ENCODE results near the gene CBX5. TPM values are rescaled to one million over a fixed set of nuclear protein-coding genes. Genes with fewer than 3 reads are reported as not detected.
A peak's percentile ranks its signal among the peaks of the same experiment; 100 is the strongest.

CBX5 gene
- total and polyA plus RNA-seq, 10 of the 15 experiments (the other 5 are each of a cell fraction or from before 2014, with no cell fraction given) = 46.7 to 138 (median 74.6) TPM

DNA sequence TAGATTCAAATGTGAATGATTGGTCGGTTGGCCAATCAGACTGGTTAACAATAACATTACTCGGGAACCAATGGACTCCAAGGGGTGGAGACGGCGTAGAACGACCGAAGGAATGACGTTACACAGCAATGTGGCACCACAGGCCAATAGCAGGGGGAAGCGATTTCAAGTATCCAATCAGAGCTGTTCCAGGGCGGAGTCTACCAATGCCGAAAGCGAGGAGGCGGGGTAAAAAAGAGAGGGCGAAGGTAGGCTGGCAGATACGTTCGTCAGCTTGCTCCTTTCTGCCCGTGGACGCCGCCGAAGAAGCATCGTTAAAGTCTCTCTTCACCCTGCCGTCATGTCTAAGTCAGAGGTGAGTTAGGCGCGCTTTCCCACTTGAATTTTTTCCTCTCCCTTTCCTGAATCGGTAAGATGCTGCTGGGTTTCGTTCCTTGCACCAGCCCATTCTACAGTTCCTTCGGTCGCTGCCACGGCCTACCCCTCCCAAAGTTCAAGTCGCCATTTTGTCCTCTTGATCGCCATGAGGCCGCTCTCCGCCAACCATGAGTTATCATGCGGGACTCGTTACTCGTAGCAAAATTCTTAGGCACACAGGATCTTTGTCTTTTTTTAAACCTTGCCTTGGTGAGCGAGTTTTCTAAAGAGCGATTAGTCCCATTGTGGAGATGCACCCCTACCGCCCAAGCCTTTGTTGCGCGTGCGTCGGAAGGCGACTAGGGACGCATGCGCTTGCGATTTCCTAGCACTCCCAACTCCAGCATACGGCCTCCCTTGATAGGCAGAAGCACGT lies 742 bp upstream of the CBX5 start, which contains the start of gene HNRNPA1 (continued):
- TF ChIP-seq E2F8 (IDR thresholded peaks at IDR 0.05; ENCODE audit: low read depth, partially characterized antibody) = peak; percentile 19
- TF ChIP-seq KDM1A (IDR thresholded peaks at IDR 0.05; ENCODE audit: borderline replicate concordance) = no peak
- no peak for TF ChIP-seq SMC3 (IDR thresholded peaks at IDR 0.05; ENCODE audit: borderline replicate concordance, low read length)
- TF ChIP-seq TCF12 (IDR thresholded peaks at IDR 0.05; ENCODE audit: low read depth, low read length) = peak; percentile 85; the same call in 1 of the 2 replicates
- TF ChIP-seq, protein P1, sequence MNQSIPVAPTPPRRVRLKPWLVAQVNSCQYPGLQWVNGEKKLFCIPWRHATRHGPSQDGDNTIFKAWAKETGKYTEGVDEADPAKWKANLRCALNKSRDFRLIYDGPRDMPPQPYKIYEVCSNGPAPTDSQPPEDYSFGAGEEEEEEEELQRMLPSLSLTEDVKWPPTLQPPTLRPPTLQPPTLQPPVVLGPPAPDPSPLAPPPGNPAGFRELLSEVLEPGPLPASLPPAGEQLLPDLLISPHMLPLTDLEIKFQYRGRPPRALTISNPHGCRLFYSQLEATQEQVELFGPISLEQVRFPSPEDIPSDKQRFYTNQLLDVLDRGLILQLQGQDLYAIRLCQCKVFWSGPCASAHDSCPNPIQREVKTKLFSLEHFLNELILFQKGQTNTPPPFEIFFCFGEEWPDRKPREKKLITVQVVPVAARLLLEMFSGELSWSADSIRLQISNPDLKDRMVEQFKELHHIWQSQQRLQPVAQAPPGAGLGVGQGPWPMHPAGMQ (IDR thresholded peaks at IDR 0.05; ENCODE audit: borderline replicate concordance) = no peak
- no peak for TF ChIP-seq STAT3 (IDR thresholded peaks at IDR 0.05; ENCODE audit: low read depth, low read length)
- TF ChIP-seq, protein P2, sequence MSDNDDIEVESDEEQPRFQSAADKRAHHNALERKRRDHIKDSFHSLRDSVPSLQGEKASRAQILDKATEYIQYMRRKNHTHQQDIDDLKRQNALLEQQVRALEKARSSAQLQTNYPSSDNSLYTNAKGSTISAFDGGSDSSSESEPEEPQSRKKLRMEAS (IDR thresholded peaks at IDR 0.05; ENCODE audit: low read depth, low read length) = peak; percentile 27; the same call in 1 of the 2 replicates
- TF ChIP-seq ZBED1 (IDR thresholded peaks at IDR 0.05; ENCODE audit: borderline replicate concordance) = peak; percentile 19; the same call in 1 of the 2 replicates
- peak; percentile 73 for TF ChIP-seq HDAC6 (IDR thresholded peaks at IDR 0.05; ENCODE audit: unreplicated experiment)
- 0 out of 4 replicates have a peak, but pooled peaks of 1 of the 2 experiments have one; percentile 17 for TF ChIP-seq EP300 (IDR thresholded peaks at IDR 0.05; ENCODE audit: borderline replicate concordance in 1 of 2, control insufficient read depth in 1 of 2, low read depth in 2 of 2, low read length in 2 of 2)
- TF ChIP-seq ZNF207 (IDR thresholded peaks at IDR 0.05; ENCODE audit: borderline replicate concordance) = peak; percentile 91
- no peak for TF ChIP-seq ETV6 (conservative IDR thresholded peaks at IDR 0.05 in 1 of 2, IDR thresholded peaks at IDR 0.05 in 1 of 2; ENCODE audit: borderline replicate concordance in 1 of 2, low read depth in 1 of 2)
- peak; percentile 83 for TF ChIP-seq CEBPZ (IDR thresholded peaks at IDR 0.05; ENCODE audit: low read depth, low read length)
- TF ChIP-seq RELB (IDR thresholded peaks at IDR 0.05; ENCODE audit: low read depth) = peak; percentile 80
- TF ChIP-seq TCF7 (IDR thresholded peaks at IDR 0.05; ENCODE audit: borderline replicate concordance) = no peak

All from GM12878 (cell line).